HG03039 (cell line): ENCODE measurements around the gene ZNRF4.

Source experiments
- ATAC-seq: cut with Tn5 transposase; IDR thresholded peaks from one replicate; pipeline ENCODE4 v1.9.1; 2021; ENCODE audit warnings: mild to moderate bottlenecking, moderate library complexity; ENCODE audit not compliant: unreplicated experiment

The ZNRF4 gene

DNA sequence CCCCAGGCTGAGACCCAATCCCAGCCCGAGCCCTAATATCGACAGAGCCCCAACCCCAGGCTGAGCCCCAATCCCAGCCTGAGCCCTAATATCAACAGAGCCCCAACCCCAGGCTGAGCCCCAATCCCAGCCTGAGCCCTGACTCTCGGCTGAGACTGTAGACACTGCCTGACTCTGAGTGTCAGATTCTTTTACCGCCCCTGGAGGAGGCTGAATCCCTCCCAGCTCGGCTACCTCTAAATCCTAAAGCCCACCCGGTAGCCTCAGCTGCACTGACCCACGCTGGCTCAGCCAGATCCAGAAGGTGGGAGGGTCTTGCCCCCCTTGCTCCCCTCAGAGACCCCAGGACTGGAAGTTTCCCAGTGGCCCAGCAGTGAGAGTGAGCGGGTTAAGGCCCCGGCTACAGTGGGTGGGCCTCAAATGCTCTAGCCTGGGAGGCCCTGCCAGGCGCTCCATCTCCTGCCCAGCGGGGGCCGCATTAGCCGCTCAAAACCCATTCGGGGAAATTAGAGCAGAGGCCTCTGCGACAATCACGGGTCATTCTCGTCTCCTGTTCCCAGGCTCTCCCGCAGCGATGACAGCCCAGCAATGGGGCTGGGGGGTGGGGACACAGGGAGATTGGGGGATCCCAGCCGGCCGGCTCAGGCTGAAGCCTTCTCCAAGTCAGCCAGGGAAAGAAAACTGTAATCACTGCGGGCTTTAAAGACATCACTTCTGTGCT, 43.8 kb downstream of the ZNRF4 start:
- no peak for ATAC-seq

- ATAC-seq, result no peak
Observed at GRCh38 chr19:5501907-5502306, 46.7 kb downstream of the ZNRF4 start.

DNA sequence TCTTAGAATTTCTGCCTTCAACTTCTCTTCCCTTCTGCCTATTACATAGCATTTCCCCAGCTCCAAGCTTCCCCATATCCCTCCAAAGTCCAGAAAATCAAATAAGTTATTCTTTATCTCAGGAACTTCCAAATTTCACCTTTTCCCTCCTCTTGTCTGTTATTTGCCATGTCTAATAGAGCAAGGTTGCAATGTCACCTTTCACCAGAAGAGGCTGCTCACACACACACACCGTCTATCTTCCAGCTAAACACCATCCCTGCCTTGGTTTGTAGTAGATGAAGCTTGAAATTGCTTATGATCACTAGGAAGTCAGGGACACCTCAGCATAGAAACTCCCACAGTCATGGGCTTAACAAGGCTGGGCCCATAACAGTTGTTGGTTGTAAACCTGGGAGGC, 48.4 kb downstream of the ZNRF4 start:
- ATAC-seq, result no peak

DNA sequence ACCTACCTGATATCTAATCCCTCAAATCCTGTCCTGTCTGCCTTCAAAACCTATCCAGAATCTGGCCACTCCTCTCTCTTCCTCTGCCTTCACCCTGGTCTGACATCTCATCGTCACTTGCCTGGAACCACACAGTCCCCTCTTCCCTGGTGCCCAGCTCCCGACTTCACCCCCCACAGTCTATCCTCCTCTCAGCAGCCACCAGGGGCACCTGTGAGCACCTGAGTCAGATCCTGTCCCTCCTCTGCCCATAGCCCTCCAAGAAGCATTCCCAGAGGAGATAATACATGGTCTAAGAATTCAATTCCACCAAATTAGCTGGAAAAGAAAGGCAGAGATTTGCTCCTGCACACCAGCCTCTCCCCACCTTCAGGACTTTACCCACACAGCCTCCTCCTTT, 48.9 kb downstream of the ZNRF4 start:
- ATAC-seq, result no peak
